HepG2 (cell line): ENCODE data around the gene ETFA. TPM values are rescaled to one million over a fixed set of nuclear protein-coding genes. Genes with fewer than 3 reads are reported as not detected.

Experiments used
- ARID5B ChIP-seq: IDR thresholded peaks from 2 replicates; pipeline ENCODE4 v1.4.0; 2020; ENCODE audit warnings: mild to moderate bottlenecking, missing genetic modification reagents
- BCL3 ChIP-seq: sonication (generic); formaldehyde crosslinking; IDR thresholded peaks from 2 replicates; pipeline ENCODE4 v1.5.1; 2020; ENCODE audit warnings: mild to moderate bottlenecking, missing genetic modification reagents, moderate library complexity
- DMAP1 ChIP-seq: IDR thresholded peaks from 2 replicates; pipeline ENCODE4 v1.6.1; 2016
- IKZF1 ChIP-seq: fragments of 450-650 bp; IDR thresholded peaks from 2 replicates; pipeline ENCODE4 v1.7.1; 2016
- NFATC3 ChIP-seq: sonication (generic); formaldehyde crosslinking; IDR thresholded peaks from 2 replicates; pipeline ENCODE4 v1.5.1; 2020; ENCODE audit warnings: mild to moderate bottlenecking, missing genetic modification reagents
- NR0B2 ChIP-seq: sonication (generic); formaldehyde crosslinking; IDR thresholded peaks from 2 replicates; pipeline ENCODE4 v1.4.0; 2020; ENCODE audit warnings: mild to moderate bottlenecking, missing genetic modification reagents
- PAWR ChIP-seq: sonication (generic); formaldehyde crosslinking; IDR thresholded peaks from 2 replicates; pipeline ENCODE4 v1.4.0; 2020; ENCODE audit warnings: missing genetic modification reagents, mild to moderate bottlenecking, borderline replicate concordance
- RARA ChIP-seq: IDR thresholded peaks from 2 replicates; pipeline ENCODE4 v1.6.1; 2016; ENCODE audit warnings: missing genetic modification reagents, missing compliant biosample characterization
- SOX5 ChIP-seq: IDR thresholded peaks from 2 replicates; pipeline ENCODE4 v1.6.1; 2016; ENCODE audit warnings: borderline replicate concordance
- SP140L ChIP-seq: sonication (generic); formaldehyde crosslinking; IDR thresholded peaks from 2 replicates; pipeline ENCODE4 v1.4.0; 2020; ENCODE audit warnings: missing genetic modification reagents, borderline replicate concordance
- SRSF9 ChIP-seq: fragments of 200-400 bp; formaldehyde crosslinking; IDR thresholded peaks from 2 replicates; pipeline ENCODE4 v1.6.1; 2018; ENCODE audit warnings: borderline replicate concordance, mild to moderate bottlenecking, low read depth, low read length; ENCODE audit not compliant: insufficient read depth, poor library complexity, severe bottlenecking
- TCF7L2 ChIP-seq: IDR thresholded peaks from 2 replicates; pipeline ENCODE4 v1.6.1; 2011; ENCODE audit warnings: mild to moderate bottlenecking, low read depth, low read length, moderate library complexity
- ZBTB10 ChIP-seq: sonication (generic); formaldehyde crosslinking; IDR thresholded peaks from 2 replicates; pipeline ENCODE4 v1.4.0; 2020; ENCODE audit warnings: missing genetic modification reagents, borderline replicate concordance
- ZFP62 ChIP-seq: sonication (generic); formaldehyde crosslinking; IDR thresholded peaks from 2 replicates; pipeline ENCODE4 v1.4.0; 2020; ENCODE audit warnings: missing genetic modification reagents
- ZNF124 ChIP-seq: sonication (generic); formaldehyde crosslinking; IDR thresholded peaks from 2 replicates; pipeline ENCODE4 v1.4.0; 2020; ENCODE audit warnings: missing genetic modification reagents
- ZNF251 ChIP-seq: sonication (generic); formaldehyde crosslinking; IDR thresholded peaks from 2 replicates; pipeline ENCODE4 v1.9.0; 2021; ENCODE audit warnings: mild to moderate bottlenecking, missing genetic modification reagents
- ZNF275 ChIP-seq: sonication (generic); formaldehyde crosslinking; IDR thresholded peaks from 2 replicates; pipeline ENCODE4 v1.8.0; 2022; ENCODE audit warnings: missing genetic modification reagents, mild to moderate bottlenecking, inconsistent platforms, borderline replicate concordance
- ZNF292 ChIP-seq: sonication (generic); formaldehyde crosslinking; IDR thresholded peaks from 2 replicates; pipeline ENCODE4 v1.8.1; 2022; ENCODE audit warnings: mild to moderate bottlenecking, low read depth, missing genetic modification reagents, borderline replicate concordance
- ZNF446 ChIP-seq: sonication (generic); formaldehyde crosslinking; IDR thresholded peaks from 2 replicates; pipeline ENCODE4 v1.5.0; 2020; ENCODE audit warnings: mild to moderate bottlenecking, missing genetic modification reagents
- ZNF850 ChIP-seq: sonication (generic); formaldehyde crosslinking; conservative IDR thresholded peaks from 2 replicates; pipeline ENCODE4 v1.9.0; 2021; ENCODE audit warnings: mild to moderate bottlenecking, missing genetic modification reagents
- polyA plus RNA-seq, 8 experiments: library from polyadenylated mRNA; depleted of rRNA in 3 of 8; stranded (reverse) in 7 of 8; unstranded in 1 of 8; fragments of >200 nt; fragmentation: Illumina TruSeq in 4 of 8; extraction: Trizol in 4 of 8; gene quantifications; 2 replicates each; pipeline versions ENCODE4 v1.2.1 to v1.2.3, GENCODE V29; 2011 to 2016; ENCODE audit warnings: low read depth in 4 of 8, missing spikeins in 1 of 8, mixed read lengths in 1 of 8; ENCODE audit not compliant: insufficient read depth in 1 of 8
- total RNA-seq, 5 experiments: library from RNA; depleted of rRNA; stranded (reverse); fragments of >200 nt; fragmentation: Illumina TruSeq; extraction: Trizol; gene quantifications; 2 replicates each; pipeline ENCODE4 v1.2.3, GENCODE V29; 2016; ENCODE audit warnings: low read depth in 1 of 5

ETFA gene
- total and polyA plus RNA-seq, 2 of the 13 experiments (the other 11 are each of a cell fraction or from before 2014, with no cell fraction given), result 291 to 396 TPM

- TF ChIP-seq ARID5B (peak; percentile 65), ZNF292 (CRISPR knock-in tag) (peak; percentile 63; the same call in 1 of the 2 replicates), BCL3 (no peak; the same call in 1 of the 2 replicates), ZNF850 (CRISPR knock-in tag) (no peak), SOX5 (peak; percentile 11; the same call in 1 of the 2 replicates), NR0B2 (no peak), SP140L (no peak), ZNF124 (CRISPR knock-in tag) (no peak), ZNF275 (no peak), ZBTB10 (CRISPR knock-in tag) (peak; percentile 82; the same call in 1 of the 2 replicates), PAWR (CRISPR knock-in tag) (no peak), NFATC3 (CRISPR knock-in tag) (no peak), ZFP62 (no peak), SRSF9 (no peak), DMAP1 (CRISPR knock-in tag) (no peak; the same call in none of the 2 replicates), ZNF446 (CRISPR knock-in tag) (no peak), IKZF1 (no peak), TCF7L2 (no peak), ZNF251 (CRISPR knock-in tag) (no peak), RARA (no peak)
Measured at GRCh38 chr15:76333720-76334437, 22.6 kb upstream of the ETFA start (continued).
